KMS-11 (cell line): ENCODE results near the gene B4GALNT3.

Experiments used
- H2AFZ ChIP-seq: fragments of 200-600 bp; sonication (generic); 2 replicates; pipeline ENCODE4 v1.6.1; 2016; ENCODE audit warnings: antibody characterized with exemption, mixed run types, low read depth
- H3K27ac ChIP-seq: fragments of 200-600 bp; sonication (generic); 2 replicates; pipeline ENCODE4 v1.6.1; 2016; ENCODE audit warnings: mild to moderate bottlenecking, mixed run types
- H3K27me3 ChIP-seq: fragments of 200-600 bp; sonication (generic); 2 replicates; pipeline ENCODE4 v1.6.1; 2017; ENCODE audit warnings: mild to moderate bottlenecking, low read depth, mixed run types, moderate library complexity; ENCODE audit not compliant: insufficient read depth
- H3K36me3 ChIP-seq: fragments of 200-600 bp; sonication (generic); 2 replicates; pipeline ENCODE4 v1.6.1; 2017; ENCODE audit warnings: mild to moderate bottlenecking, mixed run types; ENCODE audit not compliant: insufficient read depth
- H3K4me1 ChIP-seq: fragments of 200-600 bp; sonication (generic); 2 replicates; pipeline ENCODE4 v1.6.1; 2016; ENCODE audit warnings: mild to moderate bottlenecking, low read depth, mixed run types; ENCODE audit not compliant: poor library complexity, severe bottlenecking
- H3K4me2 ChIP-seq: fragments of 200-600 bp; sonication (generic); 2 replicates; pipeline ENCODE4 v1.7.0; 2016; ENCODE audit warnings: mild to moderate bottlenecking, mixed run types
- H3K4me3 ChIP-seq: fragments of 200-600 bp; sonication (generic); IDR thresholded peaks from 2 replicates; pipeline ENCODE4 v1.6.1; 2017; ENCODE audit warnings: low read depth, low read length, mixed read lengths; ENCODE audit not compliant: insufficient read depth
- H3K79me2 ChIP-seq: fragments of 200-600 bp; sonication (generic); 2 replicates; pipeline ENCODE4 v1.6.1; 2016; ENCODE audit warnings: low read depth, mixed run types; ENCODE audit not compliant: insufficient read depth
- H3K9ac ChIP-seq: fragments of 200-600 bp; sonication (generic); 2 replicates; pipeline ENCODE4 v1.6.1; 2016; ENCODE audit warnings: mild to moderate bottlenecking, mixed run types
- H4K20me1 ChIP-seq: fragments of 200-600 bp; sonication (generic); 2 replicates; pipeline ENCODE4 v1.6.1; 2016; ENCODE audit warnings: mild to moderate bottlenecking, mixed run types; ENCODE audit not compliant: insufficient read depth
- TF ChIP-seq, protein P1 (sequence below): fragments of 200-600 bp; sonication (generic); conservative IDR thresholded peaks from 2 replicates; pipeline ENCODE4 v1.6.1; 2017; ENCODE audit warnings: low read depth, mild to moderate bottlenecking, antibody characterized with exemption, low read length, moderate library complexity, mixed read lengths

The B4GALNT3 gene

DNA sequence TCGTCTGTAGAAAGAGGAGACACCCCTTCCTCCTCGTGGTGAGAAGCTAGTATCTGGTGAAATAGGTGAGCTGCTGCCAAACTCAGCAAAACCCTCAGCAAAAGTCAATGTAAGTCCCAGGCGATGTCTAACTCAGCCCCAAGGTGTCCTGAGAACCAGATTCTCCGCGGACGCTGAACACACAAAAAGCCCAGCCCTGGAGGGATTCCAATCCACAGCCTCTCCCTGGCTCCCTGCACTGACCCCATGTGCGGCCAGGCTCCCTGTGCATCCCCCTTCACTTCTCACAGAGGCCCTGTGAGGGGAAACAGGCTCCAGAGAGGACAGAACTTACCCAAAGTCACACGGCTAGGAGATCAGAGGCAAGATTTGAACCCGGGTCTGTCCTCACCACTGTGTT, 122.0 kb downstream of the B4GALNT3 start:
- no peak overlapping the region for H3K4me2 ChIP-seq
- H2AFZ ChIP-seq = no peak overlapping the region
- no peaks in the 10 kb centered on the region for H3K27me3 ChIP-seq
- H3K4me1 ChIP-seq = peaks cover 2% of the 10 kb centered on the region
- no peak overlapping the region for H3K9ac ChIP-seq
- TF ChIP-seq, protein P1, sequence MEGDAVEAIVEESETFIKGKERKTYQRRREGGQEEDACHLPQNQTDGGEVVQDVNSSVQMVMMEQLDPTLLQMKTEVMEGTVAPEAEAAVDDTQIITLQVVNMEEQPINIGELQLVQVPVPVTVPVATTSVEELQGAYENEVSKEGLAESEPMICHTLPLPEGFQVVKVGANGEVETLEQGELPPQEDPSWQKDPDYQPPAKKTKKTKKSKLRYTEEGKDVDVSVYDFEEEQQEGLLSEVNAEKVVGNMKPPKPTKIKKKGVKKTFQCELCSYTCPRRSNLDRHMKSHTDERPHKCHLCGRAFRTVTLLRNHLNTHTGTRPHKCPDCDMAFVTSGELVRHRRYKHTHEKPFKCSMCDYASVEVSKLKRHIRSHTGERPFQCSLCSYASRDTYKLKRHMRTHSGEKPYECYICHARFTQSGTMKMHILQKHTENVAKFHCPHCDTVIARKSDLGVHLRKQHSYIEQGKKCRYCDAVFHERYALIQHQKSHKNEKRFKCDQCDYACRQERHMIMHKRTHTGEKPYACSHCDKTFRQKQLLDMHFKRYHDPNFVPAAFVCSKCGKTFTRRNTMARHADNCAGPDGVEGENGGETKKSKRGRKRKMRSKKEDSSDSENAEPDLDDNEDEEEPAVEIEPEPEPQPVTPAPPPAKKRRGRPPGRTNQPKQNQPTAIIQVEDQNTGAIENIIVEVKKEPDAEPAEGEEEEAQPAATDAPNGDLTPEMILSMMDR = no peak
- no peaks in the 10 kb centered on the region for H3K79me2 ChIP-seq
- no peak overlapping the region for H3K4me3 ChIP-seq
- no peaks in the 10 kb centered on the region for H3K36me3 ChIP-seq
- H3K27ac ChIP-seq = no peak overlapping the region
- no peaks in the 10 kb centered on the region for H4K20me1 ChIP-seq

DNA sequence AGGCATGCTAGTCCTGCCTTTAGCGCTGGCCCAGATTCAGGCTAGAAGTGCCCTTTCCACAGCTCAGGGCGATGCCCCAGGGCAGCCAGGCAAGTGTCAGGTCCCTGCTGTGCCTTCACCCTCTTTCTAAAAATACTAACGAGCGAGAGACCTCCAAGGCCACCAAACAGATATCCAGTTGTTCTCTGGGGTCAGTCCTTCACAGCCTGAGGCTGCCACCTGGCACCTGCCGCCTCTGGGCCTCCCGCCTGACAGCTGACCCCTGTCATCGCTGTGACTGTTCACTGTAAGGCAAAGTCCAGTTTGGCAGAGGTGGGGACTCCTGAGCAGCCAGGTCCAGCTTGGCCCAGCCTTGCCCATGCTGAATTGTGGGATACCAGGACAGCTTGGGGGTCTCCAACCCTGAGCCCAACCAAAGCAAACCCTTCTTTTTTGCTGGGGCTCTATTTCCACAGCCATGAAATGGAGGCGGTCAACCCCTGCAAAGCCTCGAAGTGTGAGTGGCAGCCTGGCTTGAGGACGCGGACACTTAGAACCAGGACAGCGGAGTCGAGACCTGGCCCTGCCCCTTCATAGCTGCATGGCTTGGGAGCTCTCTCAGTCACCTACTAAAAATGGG, 123.6 kb downstream of the B4GALNT3 start:
- no peaks in the 10 kb centered on the region for H3K79me2 ChIP-seq
- no peak overlapping the region for H3K4me2 ChIP-seq
- no peak overlapping the region for H3K27ac ChIP-seq
- no peak overlapping the region for H3K4me3 ChIP-seq
- H3K4me1 ChIP-seq = no peaks in the 10 kb centered on the region
- TF ChIP-seq, protein P1 = no peak
- no peaks in the 10 kb centered on the region for H4K20me1 ChIP-seq
- no peak overlapping the region for H2AFZ ChIP-seq
- H3K27me3 ChIP-seq = no peaks in the 10 kb centered on the region
- H3K36me3 ChIP-seq = no peaks in the 10 kb centered on the region
- no peak overlapping the region for H3K9ac ChIP-seq

DNA sequence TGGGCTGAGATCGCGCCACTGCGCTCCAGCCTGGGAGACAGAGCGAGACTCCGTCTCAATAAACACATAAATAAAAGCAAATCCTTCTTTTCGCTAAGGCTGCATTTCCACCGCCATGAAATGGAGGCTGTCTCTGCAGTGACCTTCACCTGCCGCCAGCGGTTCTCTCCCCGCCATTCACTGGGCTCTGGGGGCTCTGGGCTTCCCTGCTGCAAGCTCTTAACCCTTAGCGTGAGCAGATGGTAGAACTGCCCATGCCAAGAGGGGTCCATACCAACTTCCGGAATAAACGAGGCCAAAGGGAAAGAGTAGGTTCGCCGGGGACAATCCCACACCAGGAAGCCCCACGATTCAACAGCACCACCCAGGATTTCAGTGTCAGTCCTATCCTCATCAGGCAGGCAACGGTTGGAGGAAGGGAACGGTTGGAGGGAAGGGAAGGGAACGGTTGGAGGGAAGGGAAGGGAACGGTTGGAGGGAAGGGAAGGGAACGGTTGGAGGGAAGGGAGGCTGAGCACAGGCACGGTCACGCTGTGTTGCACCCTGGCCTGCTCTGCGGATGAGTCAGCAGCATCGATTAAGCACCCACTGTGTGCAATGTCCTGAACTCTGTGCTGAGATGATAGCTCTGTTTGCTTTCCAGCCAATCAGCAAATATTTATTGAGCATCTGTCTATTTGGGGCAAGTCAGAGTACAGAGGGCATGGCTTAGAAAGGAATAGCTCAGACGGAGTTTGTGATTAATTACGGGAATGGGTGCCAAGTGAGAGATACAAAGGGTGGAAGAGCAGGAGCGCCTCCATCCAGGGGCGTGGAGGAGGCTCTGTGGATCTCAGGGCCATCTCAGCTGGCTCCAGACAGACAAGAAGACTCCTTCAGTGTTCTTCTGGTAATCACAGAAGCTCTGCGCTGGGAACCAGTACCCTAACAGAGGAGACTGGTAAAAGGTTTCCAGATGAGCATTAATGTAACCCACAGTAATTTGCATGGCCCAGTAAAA, 125.6 kb downstream of the B4GALNT3 start:
- no peaks in the 10 kb centered on the region for H3K4me1 ChIP-seq
- no peaks in the 10 kb centered on the region for H3K36me3 ChIP-seq
- H3K4me2 ChIP-seq = no peak overlapping the region
- no peaks in the 10 kb centered on the region for H3K27me3 ChIP-seq
- TF ChIP-seq, protein P1 = no peak
- H2AFZ ChIP-seq = no peak overlapping the region
- no peak overlapping the region for H3K27ac ChIP-seq
- H3K4me3 ChIP-seq = no peak overlapping the region
- H3K9ac ChIP-seq = no peak overlapping the region
- H3K79me2 ChIP-seq = no peaks in the 10 kb centered on the region
- no peaks in the 10 kb centered on the region for H4K20me1 ChIP-seq

DNA sequence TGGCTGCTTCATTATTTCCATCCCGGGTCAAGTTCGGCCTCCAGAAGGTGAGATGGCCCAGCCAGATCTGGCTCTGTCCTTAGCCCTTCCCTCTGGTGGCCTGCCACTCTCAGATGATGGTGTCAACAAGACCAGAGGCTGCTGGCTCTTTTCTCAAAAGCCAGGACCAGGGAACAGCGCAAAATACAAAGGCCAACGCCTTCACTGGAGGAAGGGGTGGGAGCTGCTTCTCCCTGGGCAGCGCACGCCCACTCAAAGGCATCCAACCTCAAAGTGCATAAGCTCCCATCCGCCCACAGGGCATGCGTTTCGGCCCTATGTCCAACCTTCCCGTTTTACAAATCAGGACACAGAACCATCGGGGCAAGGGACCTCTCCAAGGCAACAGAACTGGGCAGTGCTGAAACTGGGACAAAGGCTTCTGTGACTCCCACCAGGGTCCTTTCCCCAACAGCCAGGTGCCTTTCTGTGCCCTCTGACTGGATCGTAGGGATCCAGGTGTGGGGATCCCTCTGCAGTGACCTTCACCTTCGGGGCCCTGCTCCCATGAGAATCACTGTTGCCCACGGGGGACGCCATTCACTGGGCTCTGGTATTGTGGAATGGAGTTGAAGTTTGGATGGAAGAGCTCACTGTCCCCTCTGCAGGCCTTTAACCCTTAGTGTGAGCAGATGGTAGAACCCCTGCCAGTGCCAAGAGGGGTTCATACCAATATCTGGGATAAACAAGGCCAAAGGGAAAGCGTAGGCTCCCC, 126.8 kb downstream of the B4GALNT3 start:
- Histone ChIP-seq H3K4me1 (no peaks in the 10 kb centered on the region), H3K36me3 (no peaks in the 10 kb centered on the region), H3K27ac (no peak overlapping the region), H3K27me3 (no peaks in the 10 kb centered on the region), H3K79me2 (no peaks in the 10 kb centered on the region), H3K4me3 (no peak overlapping the region), H3K9ac (no peak overlapping the region), H4K20me1 (no peaks in the 10 kb centered on the region), H2AFZ (no peak overlapping the region), H3K4me2 (no peak overlapping the region)
- TF ChIP-seq, protein P1 = no peak
